ENCODE measurements around the gene UPF1.

UPF1 gene

GRCh38 chr19:18870531-18871172 lies 38.9 kb downstream of the UPF1 start:
- peak; percentile 43 for DNase-seq (ENCODE audit: low spot score)
- in situ Hi-C loops (cut with MboI; ENCODE audit: low pct_unique_long_range_greater_than_20kb, low sequenced_read_pairs, unreplicated experiment), result no loop called here
- no peak for TF ChIP-seq CTCF (IDR thresholded peaks at IDR 0.05; ENCODE audit: extremely low read depth, insufficient read depth, missing control alignments)

GRCh38 chr19:18871543-18871942 lies 39.8 kb downstream of the UPF1 start:
- no peak for DNase-seq (ENCODE audit: low spot score)
- in situ Hi-C loops (cut with MboI; ENCODE audit: low pct_unique_long_range_greater_than_20kb, low sequenced_read_pairs, unreplicated experiment), result no loop called here
- TF ChIP-seq CTCF (IDR thresholded peaks at IDR 0.05; ENCODE audit: extremely low read depth, insufficient read depth, missing control alignments), result no peak

GRCh38 chr19:18875726-18876125 lies 44.0 kb downstream of the UPF1 start:
- in situ Hi-C loops (cut with MboI; ENCODE audit: low pct_unique_long_range_greater_than_20kb, low sequenced_read_pairs, unreplicated experiment), result no loop called here
- no peak for DNase-seq (ENCODE audit: low spot score)
- TF ChIP-seq CTCF (IDR thresholded peaks at IDR 0.05; ENCODE audit: extremely low read depth, insufficient read depth, missing control alignments), result no peak

- TF ChIP-seq CTCF (IDR thresholded peaks at IDR 0.05; ENCODE audit: extremely low read depth, insufficient read depth, missing control alignments), result no peak
- in situ Hi-C loops (cut with MboI; ENCODE audit: low pct_unique_long_range_greater_than_20kb, low sequenced_read_pairs, unreplicated experiment), result no loop called here
- DNase-seq (ENCODE audit: low spot score), result no peak
Measured at GRCh38 chr19:18876865-18877264, 45.1 kb downstream of the UPF1 start.

GRCh38 chr19:18878058-18878797 lies 46.5 kb downstream of the UPF1 start:
- no peak for DNase-seq (ENCODE audit: low spot score)
- TF ChIP-seq CTCF (IDR thresholded peaks at IDR 0.05; ENCODE audit: extremely low read depth, insufficient read depth, missing control alignments), result no peak
- in situ Hi-C loops (cut with MboI; ENCODE audit: low pct_unique_long_range_greater_than_20kb, low sequenced_read_pairs, unreplicated experiment), result no loop called here

GRCh38 chr19:18878858-18879578 lies 47.3 kb downstream of the UPF1 start:
- TF ChIP-seq CTCF (IDR thresholded peaks at IDR 0.05; ENCODE audit: extremely low read depth, insufficient read depth, missing control alignments), result no peak
- DNase-seq (ENCODE audit: low spot score), result no peak
- in situ Hi-C loops (cut with MboI; ENCODE audit: low pct_unique_long_range_greater_than_20kb, low sequenced_read_pairs, unreplicated experiment), result no loop called here

Data from GM13977 (cell line).